Activated naive CD4-positive, alpha-beta T cell treated with anti-CD3 and anti-CD28 coated beads, Interleukin-2, amount 50 U/mL, for 72 hours (primary cell): ENCODE results near the gene SERPINB2. TPM values are rescaled to one million over a fixed set of nuclear protein-coding genes. Genes with fewer than 3 reads are reported as not detected.

ENCODE experiments used
- ATAC-seq, 2 donors: fragments of 150-1000 bp; cut with Tn5 transposase; 2 replicates each; pipeline ENCODE4 v1.10.0; 2021; ENCODE audit warnings: mild to moderate bottlenecking in 2 of 2, moderate library complexity in 2 of 2
- DNase-seq, 2 donors: peaks; one replicate each; pipeline ENCODE4 v3.0.0; 2021 to 2022; ENCODE audit warnings: low spot score in 2 of 2
- H3K27ac Mint-ChIP-seq, 2 donors: one replicate each; pipeline ENCODE4 v1.8.0; 2022; ENCODE audit warnings: mild to moderate bottlenecking in 2 of 2, mixed read lengths in 2 of 2
- H3K36me3 Mint-ChIP-seq, 2 donors: one replicate each; pipeline ENCODE4 v1.8.0; 2022; ENCODE audit warnings: mixed read lengths in 2 of 2
- H3K9me3 Mint-ChIP-seq, 2 donors: one replicate each; pipeline ENCODE4 v1.8.0; 2022; ENCODE audit warnings: mixed read lengths in 2 of 2
- total RNA-seq, 2 donors: library from RNA; stranded (reverse); gene quantifications; one replicate each; pipeline ENCODE4 v1.2.3, GENCODE V29; 2022

SERPINB2 gene
- total RNA-seq, 2 donors from 2014 or later: not detected

DNA sequence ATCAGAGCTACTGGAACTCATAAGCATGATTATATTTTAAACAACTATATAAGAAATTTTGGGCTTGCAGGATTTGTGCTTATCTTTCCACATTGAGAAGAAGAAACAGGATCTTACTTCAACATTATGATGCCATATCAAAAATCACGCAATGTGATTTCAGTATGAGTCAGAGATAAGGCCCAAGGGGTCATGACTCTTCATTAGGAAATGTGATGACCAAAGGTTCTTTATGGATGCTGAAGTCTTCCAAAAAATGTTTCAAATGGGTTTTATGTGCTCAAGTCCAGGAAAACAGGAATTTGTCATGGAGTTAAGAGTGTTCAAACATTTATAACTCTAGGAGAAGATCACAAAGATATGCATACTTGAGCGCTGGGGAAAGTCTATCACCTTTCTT is 7.8 kb upstream of the SERPINB2 start:
- ATAC-seq: no peak
- Mint-ChIP-seq H3K36me3 (no peaks in the 10 kb centered on the region), H3K9me3 (no peaks in the 10 kb centered on the region), H3K27ac (no peak overlapping the region)
- no peak for DNase-seq

DNA sequence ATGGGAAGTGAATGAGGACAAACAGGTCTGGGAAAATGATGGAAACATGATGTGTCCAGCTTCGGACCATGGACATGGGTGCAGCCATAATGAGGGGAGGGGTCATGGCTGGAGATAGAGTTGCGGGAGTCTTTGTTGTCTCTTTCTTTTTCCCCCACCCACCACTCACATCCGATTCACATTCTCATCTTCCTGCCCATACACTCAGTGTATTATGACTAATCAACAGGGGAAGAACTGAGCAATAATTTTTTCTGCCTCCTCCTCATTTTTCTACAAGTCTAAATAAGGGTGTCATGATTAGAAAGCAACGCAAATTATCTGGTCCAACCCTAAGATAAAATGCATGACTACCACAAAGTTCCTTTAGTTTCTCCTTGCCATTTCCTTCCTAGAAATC is 5.7 kb upstream of the SERPINB2 start:
- no peak for DNase-seq
- H3K9me3 Mint-ChIP-seq: no peaks in the 10 kb centered on the region
- H3K36me3 Mint-ChIP-seq: no peaks in the 10 kb centered on the region
- peak in 1 of 2 donors; percentile 71 for ATAC-seq
- H3K27ac Mint-ChIP-seq: no peak overlapping the region

DNA sequence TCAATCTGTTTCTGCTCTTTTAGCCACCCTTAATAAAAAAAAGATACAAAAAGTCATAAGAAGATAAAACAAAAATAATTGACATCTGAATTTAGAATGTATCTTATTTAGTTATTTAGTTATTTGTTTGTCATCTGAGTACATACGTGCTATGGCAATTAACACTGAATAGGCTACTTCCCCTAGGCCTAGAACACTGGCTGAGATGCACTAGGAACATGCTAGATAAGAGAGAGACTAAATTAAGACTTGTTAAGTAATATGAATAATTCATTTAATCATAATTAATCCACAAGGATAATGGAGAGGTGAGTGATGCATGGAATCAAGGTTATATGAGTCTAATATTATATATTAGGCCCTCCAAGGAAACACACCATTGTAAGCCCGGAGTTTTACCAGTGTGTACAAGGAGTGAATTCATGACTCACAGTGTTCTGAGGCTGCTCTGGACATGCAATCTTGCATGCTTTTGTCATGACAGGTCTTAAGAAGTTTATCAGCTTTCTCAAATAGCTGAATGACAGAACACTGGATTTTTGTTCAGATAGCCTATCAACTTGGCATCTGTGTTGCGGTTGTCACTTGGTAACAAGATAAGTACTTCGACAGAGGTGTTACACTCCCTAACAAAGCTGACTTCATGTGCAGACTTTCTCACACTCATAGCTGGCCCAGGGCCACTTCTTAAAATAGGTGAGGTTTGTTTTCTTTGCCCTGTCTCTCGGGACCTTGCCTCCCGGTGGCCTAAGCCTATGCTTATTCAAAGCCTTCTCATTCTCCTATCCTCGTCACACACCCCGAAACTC is 5.0 kb upstream of the SERPINB2 start:
- DNase-seq (no peak), ATAC-seq (peak in 1 of 2 donors; percentile 11)
- H3K27ac Mint-ChIP-seq: no peak overlapping the region
- no peaks in the 10 kb centered on the region for H3K36me3 Mint-ChIP-seq
- H3K9me3 Mint-ChIP-seq: no peaks in the 10 kb centered on the region

DNA sequence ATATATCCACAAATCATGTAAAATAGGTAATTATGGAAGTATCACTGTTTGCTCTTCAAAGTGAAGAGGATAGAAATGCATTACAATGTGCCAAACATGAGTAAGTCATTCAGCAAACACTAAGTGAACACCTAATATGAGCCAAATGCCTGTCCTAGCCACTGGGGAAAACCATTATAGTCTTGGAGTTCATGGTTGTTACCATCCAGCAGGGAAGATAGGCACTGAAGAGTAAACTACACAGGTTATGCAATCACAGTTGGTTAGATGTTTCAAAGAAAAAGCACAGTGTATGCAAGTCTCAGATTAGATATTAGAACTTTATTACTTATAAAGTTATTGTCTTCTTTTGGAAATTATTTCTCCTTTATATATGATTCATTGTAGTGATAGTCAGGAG is 3.9 kb upstream of the SERPINB2 start:
- no peak for DNase-seq

DNA sequence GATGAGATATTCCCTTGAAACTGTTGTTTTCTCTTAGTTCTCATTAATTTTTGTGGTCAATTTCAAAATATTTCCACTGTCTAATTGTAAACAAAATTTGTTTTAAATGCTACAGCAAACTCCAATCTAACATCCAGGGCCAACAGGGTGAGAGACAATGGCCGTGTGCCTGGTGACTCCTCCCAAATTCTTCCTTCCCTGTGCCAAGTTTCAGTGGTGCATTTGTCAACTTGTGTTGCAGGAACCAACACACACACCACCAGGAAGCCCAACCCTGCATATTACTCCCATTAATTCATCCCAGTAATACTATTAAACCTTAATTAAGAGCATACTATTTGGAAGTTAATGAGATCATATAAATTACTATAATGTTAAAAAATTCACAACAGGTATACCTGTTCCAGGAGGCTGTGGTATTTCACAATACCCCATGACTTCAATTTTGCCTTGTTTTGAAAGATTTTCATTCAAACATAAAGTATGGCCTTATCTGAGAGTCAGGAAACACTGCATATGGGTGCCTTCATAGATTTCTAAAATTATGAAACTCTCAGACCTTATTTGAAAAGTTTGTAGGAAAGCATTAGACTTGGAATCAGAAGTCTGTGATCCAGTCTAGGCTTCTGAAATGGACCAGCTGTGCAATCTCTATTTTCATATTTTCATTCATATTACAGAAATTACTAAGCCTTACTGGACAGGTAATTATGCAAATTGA is 1.1 kb downstream of the SERPINB2 start:
- H3K36me3 Mint-ChIP-seq: no peaks in the 10 kb centered on the region
- H3K9me3 Mint-ChIP-seq: no peaks in the 10 kb centered on the region
- H3K27ac Mint-ChIP-seq: no peak overlapping the region
- DNase-seq (no peak), ATAC-seq (no peak)

More for the DNA sequence above, 3.9 kb upstream of the SERPINB2 start:
- Mint-ChIP-seq H3K27ac (no peak overlapping the region), H3K9me3 (no peaks in the 10 kb centered on the region), H3K36me3 (no peaks in the 10 kb centered on the region)
- ATAC-seq: no peak

DNA sequence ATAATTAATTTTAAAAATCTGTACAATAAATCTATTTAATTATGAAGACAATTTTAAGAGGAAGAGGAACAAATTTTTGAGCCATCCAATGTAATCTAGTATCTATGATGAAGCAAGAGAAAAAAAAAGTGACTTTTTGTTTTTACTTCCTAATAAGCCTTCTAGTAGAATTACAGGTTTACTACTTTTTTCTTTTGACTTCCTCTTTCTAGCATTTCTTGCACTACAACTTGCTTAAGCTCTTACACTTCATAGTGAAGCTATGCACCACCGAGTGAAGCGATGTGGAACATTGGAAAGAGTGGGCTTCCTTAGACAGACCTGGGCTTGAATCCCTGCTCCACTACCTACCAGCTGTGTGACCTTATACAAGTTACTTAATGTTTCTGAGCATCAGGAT is 2.1 kb downstream of the SERPINB2 start:
- ATAC-seq (no peak), DNase-seq (no peak)
- Mint-ChIP-seq H3K9me3 (no peaks in the 10 kb centered on the region), H3K27ac (no peak overlapping the region), H3K36me3 (no peaks in the 10 kb centered on the region)

DNA sequence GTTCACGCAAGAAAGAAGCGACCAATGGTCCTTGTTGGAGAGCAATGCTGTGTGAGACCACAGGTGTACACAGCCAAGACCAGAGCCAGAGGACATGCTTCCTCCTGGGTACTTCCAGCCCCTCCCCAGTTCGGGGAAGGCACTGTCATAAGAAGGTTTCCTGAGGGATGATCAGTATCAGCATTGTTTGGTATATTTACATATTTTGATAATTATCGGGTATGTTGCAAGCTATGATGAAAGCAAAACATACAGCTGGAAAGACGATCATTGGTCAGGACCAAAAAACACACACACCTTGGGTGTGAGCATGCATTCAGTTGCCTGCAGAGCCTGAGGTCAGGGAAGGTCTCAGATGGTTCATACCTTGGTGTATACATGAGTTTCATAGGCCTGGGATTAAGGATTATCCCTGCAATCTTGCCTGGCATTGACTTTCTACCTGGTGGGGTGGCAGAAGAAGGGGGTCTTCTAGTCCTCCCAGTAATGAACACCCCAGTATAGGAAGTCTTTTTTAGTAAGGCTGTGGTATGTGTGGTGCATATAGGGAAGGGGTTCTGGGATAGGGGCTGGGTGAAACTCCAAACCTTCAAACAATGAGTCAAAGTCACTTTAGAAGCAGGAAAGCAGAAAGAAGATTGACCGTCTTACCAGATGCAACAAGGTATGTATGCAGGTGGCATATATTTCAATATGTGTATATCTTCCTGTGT is 2.9 kb downstream of the SERPINB2 start:
- DNase-seq (no peak), ATAC-seq (no peak)
- Mint-ChIP-seq H3K9me3 (no peaks in the 10 kb centered on the region), H3K27ac (no peak overlapping the region), H3K36me3 (no peaks in the 10 kb centered on the region)

DNA sequence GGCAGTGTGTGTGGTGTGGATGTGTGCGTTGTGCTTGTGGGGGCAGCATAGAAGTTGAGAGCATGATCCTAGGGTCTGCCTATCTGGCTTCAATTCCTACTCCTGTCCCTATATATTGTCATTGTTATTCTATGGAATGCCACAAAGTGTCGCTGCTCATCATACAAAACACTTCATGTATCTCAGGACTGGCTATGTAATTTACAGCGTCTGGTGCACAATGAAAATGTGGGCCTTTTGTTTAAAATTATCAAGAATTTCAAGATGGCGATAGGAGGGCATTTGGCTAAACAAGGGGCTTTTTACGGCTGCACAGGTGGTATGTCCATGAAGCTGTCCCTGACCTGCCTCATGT is 3.4 kb downstream of the SERPINB2 start:
- no peaks in the 10 kb centered on the region for H3K9me3 Mint-ChIP-seq
- H3K27ac Mint-ChIP-seq: no peak overlapping the region
- ATAC-seq: peak in 1 of 2 donors; percentile 18
- no peak for DNase-seq
- H3K36me3 Mint-ChIP-seq: no peaks in the 10 kb centered on the region

DNA sequence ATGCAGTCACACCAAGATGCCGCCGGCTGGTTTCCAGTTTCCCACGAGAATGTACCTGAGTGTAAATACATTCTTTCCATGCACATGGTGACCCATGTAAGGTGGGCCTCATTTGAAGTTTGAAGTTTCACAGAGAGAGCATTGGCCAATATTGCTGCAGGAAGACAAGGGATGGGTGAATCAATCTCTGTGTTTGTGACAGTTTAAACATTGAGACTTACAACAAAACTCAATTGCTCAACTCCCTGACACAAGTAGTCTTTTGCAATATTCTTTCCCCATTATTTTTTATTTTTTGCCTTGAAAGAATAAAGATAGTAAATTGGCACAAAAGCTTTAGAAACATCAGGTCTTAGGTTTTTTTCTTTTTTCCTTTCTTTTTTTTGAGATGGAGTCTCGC is 5.1 kb downstream of the SERPINB2 start:
- no peak for ATAC-seq
- Mint-ChIP-seq H3K9me3 (no peaks in the 10 kb centered on the region), H3K36me3 (no peaks in the 10 kb centered on the region), H3K27ac (no peak overlapping the region)
- no peak for DNase-seq

DNA sequence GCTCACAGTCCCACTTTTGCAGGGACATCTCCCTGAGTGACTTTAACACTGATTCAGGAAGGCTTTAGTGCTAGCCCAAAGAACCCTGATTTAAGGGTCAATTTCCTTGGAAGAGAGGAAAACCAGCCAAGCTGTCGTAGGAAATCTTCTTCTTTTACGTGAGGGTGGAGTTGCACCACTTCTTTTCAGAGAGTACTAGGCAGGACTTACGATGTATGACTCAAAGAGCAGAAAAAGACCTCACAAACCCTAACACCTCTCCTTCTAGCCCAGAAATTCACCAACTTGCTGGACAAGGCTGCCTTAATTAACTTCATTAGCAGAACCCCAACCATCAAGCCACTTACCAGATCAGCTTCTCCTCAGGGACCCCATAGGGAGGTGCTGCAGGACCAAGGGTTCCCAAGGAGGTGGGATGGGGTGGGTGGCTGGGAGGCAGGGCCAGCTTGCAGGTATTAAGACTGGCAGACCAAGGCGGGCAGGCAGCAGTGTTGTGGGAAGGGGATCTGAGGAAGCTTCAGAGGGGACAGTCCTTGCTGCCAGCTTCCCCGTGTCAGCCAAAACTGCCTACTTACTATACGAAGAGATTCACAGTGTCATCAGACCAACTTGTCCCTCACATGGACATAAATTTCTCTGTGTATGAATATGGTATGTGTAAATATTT is 6.7 kb downstream of the SERPINB2 start:
- Mint-ChIP-seq H3K9me3 (no peaks in the 10 kb centered on the region), H3K36me3 (no peaks in the 10 kb centered on the region), H3K27ac (no peak overlapping the region)
- no peak for ATAC-seq
- DNase-seq: no peak

DNA sequence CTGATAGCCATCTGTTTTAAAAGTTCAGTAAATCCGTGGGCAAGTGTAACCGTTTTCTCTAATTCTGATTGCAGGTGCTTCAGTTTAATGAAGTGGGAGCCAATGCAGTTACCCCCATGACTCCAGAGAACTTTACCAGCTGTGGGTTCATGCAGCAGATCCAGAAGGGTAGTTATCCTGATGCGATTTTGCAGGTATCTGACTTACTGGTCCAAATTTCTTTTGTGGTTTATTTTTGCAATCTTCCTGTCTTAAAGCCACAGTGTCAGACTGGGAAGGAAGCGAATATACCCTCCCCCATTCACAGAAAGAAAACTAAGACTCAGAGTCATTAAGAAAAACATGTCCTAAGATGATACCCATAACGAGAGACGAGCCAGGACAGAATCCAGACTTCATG is 7.7 kb downstream of the SERPINB2 start:
- Mint-ChIP-seq H3K27ac (no peak overlapping the region), H3K36me3 (no peaks in the 10 kb centered on the region), H3K9me3 (no peaks in the 10 kb centered on the region)
- no peak for ATAC-seq
- DNase-seq: no peak

DNA sequence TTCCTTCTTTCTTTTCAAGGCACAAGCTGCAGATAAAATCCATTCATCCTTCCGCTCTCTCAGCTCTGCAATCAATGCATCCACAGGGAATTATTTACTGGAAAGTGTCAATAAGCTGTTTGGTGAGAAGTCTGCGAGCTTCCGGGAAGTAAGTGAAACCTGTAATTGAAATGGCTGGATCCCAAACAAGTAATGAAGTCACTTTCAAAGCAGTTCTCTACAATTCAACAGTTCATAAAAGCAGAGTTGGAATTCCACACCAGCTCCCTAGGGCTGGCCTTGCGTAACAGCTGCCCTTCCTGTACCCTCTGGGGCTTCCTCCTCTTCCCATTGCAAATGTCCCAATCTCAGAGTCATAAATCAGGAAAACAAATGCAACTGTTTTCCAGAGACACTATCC is 9.6 kb downstream of the SERPINB2 start:
- no peaks in the 10 kb centered on the region for H3K36me3 Mint-ChIP-seq
- ATAC-seq: no peak
- no peak for DNase-seq
- H3K27ac Mint-ChIP-seq: no peak overlapping the region
- no peaks in the 10 kb centered on the region for H3K9me3 Mint-ChIP-seq

DNA sequence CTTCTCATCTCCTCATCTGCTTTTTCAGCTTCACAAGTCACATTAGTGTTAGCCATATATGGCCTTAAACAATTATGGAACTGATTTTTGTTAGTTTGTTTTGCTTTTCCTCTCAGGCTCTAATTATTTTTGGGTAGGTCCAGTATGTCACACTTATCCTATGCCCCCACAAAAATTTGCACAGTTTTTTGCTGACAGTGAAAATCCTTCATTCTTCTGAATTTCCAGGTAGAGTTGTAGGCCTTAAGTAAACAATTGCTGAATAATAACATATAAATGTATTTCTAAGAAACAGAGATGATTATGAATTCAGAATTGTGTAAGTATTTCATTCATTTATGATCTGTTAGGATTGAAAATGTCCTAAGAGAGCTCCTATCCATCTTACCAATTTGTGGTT is 11.7 kb downstream of the SERPINB2 start:
- Mint-ChIP-seq H3K9me3 (no peaks in the 10 kb centered on the region), H3K27ac (no peak overlapping the region), H3K36me3 (no peaks in the 10 kb centered on the region)
- DNase-seq (no peak), ATAC-seq (no peak)

DNA sequence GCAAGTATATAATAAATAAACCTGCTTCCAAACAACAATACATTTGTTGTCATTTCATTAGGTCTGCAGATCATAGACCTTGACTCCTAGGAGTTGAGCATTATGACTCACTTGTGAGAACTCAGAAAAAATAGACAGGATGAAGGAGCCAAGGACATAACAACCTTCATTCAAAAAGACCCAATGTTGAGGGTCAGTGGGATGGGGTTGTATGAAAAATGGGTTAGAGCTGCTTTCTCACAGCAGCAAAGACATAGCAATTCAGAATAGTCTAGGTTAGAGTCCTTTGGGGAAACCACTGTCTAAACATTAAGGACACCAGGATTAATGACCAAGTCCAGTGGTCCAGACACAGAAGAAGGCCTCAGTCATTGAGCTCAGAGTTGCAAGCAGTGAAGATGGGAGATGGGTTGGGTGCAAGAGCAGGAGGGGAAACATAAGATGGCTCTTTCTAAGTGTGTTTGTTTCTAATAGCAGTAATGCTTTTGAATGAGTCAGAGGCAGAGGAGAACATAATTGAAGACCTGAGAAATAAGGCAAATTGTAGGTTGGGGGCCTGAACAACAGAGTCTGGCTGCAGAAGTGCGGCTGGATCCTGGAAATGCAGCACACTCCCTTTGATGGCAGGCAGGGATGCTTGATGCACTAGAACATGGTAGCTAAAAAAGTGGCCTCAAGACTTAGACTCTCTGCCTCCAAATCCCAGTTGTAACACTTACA is 16.5 kb downstream of the SERPINB2 start:
- Mint-ChIP-seq H3K36me3 (no peaks in the 10 kb centered on the region), H3K9me3 (no peaks in the 10 kb centered on the region), H3K27ac (no peak overlapping the region)
- ATAC-seq (no peak), DNase-seq (no peak)

DNA sequence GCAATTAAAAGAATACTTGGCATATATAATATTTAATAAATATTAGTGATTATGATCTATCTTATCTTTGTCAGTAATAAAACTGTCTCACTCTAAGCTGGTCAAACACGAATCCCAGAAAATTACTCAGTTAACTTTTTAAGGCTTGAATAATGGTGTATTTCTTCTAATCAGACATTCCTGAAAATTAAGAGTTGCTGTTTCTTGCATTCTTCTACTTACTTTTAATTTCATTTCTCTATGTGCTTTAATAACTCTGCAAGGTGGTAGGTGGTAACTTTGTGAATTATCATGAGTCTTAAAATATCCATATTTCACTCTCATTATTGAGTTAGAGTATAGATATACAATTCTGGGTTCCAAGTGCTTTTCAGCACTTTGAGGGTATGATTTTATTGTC is 17.2 kb downstream of the SERPINB2 start:
- H3K27ac Mint-ChIP-seq: no peak overlapping the region
- no peaks in the 10 kb centered on the region for H3K36me3 Mint-ChIP-seq
- ATAC-seq (no peak), DNase-seq (no peak)
- H3K9me3 Mint-ChIP-seq: no peaks in the 10 kb centered on the region

DNA sequence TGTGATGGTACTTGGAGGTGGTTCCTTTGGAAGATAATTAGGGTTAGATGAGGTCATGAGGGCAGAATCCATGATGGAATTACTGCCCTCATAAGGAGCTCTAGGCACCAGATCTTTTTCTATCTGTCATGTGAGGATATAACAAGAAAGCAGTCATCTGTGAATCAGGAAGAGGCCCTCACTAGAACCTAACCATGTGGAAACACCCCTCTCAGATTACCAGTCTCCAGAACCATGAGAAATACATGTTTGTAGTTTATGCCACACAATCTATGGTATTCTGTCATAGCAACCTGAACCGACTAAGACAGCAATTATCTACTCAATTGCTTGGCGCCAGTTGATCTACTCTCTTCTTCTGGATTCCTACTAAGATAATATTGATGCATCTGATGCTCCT is 17.9 kb downstream of the SERPINB2 start:
- ATAC-seq (no peak), DNase-seq (no peak)
- no peak overlapping the region for H3K27ac Mint-ChIP-seq
- no peaks in the 10 kb centered on the region for H3K36me3 Mint-ChIP-seq
- H3K9me3 Mint-ChIP-seq: no peaks in the 10 kb centered on the region
